GM12865 (cell line): ENCODE measurements around the gene SH3BGR.

Experiments
- DNase-seq: peaks from one replicate; pipeline ENCODE4 v3.0.0; 2010; ENCODE audit warnings: low read depth
- H3K4me3 ChIP-seq: 2 replicates; pipeline ENCODE4 v1.5.1; 2011; ENCODE audit warnings: mild to moderate bottlenecking, low read depth, low read length, control low read depth
- TF ChIP-seq, protein P1 (sequence below): IDR thresholded peaks from 2 replicates; pipeline ENCODE4 v1.5.1; 2011; ENCODE audit warnings: low read length, control low read depth, low read depth, inconsistent platforms; ENCODE audit not compliant: insufficient read depth; ENCODE audit errors: missing control alignments

Gene SH3BGR

GRCh38 chr21:39461419-39461818 is 9.6 kb downstream of the SH3BGR start:
- H3K4me3 ChIP-seq, result no peak overlapping the region
- TF ChIP-seq, protein P1, sequence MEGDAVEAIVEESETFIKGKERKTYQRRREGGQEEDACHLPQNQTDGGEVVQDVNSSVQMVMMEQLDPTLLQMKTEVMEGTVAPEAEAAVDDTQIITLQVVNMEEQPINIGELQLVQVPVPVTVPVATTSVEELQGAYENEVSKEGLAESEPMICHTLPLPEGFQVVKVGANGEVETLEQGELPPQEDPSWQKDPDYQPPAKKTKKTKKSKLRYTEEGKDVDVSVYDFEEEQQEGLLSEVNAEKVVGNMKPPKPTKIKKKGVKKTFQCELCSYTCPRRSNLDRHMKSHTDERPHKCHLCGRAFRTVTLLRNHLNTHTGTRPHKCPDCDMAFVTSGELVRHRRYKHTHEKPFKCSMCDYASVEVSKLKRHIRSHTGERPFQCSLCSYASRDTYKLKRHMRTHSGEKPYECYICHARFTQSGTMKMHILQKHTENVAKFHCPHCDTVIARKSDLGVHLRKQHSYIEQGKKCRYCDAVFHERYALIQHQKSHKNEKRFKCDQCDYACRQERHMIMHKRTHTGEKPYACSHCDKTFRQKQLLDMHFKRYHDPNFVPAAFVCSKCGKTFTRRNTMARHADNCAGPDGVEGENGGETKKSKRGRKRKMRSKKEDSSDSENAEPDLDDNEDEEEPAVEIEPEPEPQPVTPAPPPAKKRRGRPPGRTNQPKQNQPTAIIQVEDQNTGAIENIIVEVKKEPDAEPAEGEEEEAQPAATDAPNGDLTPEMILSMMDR, result no peak
- DNase-seq, result peak; percentile 73

DNA sequence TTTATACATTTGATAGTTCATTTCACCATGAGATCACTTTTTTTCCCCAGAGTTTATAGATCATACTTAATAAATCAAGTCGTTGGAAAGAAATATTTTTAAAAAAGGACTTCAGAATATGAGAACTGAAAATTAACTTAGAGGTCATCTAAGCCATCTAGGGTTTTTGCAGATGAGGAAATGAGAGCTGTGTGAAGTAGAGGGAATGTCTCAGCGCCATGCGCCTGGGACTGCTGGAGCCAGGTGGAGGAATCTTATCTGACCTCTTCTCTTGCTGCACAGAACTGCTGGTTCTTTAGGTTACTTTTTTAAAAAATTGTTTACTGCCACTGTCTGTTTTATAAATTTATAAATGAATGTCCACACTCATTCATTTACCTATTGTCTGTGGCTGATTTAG is 11.5 kb downstream of the SH3BGR start:
- no peak overlapping the region for H3K4me3 ChIP-seq
- no peak for DNase-seq
- TF ChIP-seq, protein P1, result no peak

GRCh38 chr21:39466584-39466983 is 14.8 kb downstream of the SH3BGR start:
- TF ChIP-seq, protein P1, result no peak
- no peak overlapping the region for H3K4me3 ChIP-seq
- no peak for DNase-seq

GRCh38 chr21:39467746-39468145 is 16.0 kb downstream of the SH3BGR start:
- H3K4me3 ChIP-seq, result no peak overlapping the region
- TF ChIP-seq, protein P1, result no peak
- no peak for DNase-seq

DNA sequence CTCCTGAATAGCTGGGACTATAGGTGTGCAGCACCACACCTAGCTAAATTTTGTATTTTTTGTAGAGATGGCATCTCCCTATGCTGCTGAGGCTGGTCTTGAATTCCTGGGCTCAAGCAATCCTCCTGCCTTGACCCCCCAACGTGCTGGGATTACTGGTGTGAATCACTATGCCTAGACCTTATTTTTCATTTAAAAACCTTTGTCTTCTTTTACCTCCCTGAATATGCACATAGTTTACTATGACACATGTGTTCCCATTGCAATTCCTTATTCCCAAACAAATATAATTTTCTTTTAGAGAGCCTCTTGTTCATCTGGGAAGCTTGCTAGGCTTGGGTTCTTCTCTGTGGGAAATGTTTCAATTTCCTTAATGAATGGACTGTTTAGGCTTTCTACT is 16.8 kb downstream of the SH3BGR start:
- TF ChIP-seq, protein P1, result no peak
- no peak for DNase-seq
- H3K4me3 ChIP-seq, result no peak overlapping the region

GRCh38 chr21:39471598-39471997 is 19.8 kb downstream of the SH3BGR start:
- no peak for DNase-seq
- TF ChIP-seq, protein P1, result no peak
- no peak overlapping the region for H3K4me3 ChIP-seq

DNA sequence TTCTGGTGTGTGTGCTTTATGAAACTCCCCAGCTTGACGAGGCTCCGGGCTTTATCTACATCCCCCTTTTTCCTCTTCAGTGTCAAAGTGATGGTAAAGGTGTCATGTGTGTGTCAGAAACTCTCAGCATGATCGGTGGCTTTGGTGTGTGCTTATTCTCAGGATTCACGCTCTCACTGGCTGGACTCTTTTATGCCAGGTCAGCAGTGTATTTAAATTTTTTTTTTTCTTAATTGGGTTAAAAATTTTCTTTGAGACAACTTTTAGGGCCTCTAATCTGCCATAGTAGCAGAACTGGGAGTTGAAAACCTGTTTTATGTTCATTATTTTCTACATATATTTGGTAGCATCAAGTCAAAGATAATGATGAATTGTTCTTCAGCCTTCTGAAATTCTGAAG is 21.0 kb downstream of the SH3BGR start:
- no peak overlapping the region for H3K4me3 ChIP-seq
- no peak for DNase-seq
- TF ChIP-seq, protein P1, result no peak
